ENCODE results near the gene CENPT.

CENPT gene

GRCh38 chr16:67877064-67877463, 29.6 kb upstream of the CENPT start:
- no peak overlapping the region for H3K4me3 ChIP-seq (ENCODE audit: low read depth, low read length)
- TF ChIP-seq CTCF (IDR thresholded peaks at IDR 0.05; ENCODE audit: borderline replicate concordance, insufficient read depth, low read depth, low read length) = no peak

GRCh38 chr16:67874372-67874771, 26.9 kb upstream of the CENPT start:
- H3K4me3 ChIP-seq (ENCODE audit: low read depth, low read length) = peak overlapping the region; percentile 87
- TF ChIP-seq CTCF (IDR thresholded peaks at IDR 0.05; ENCODE audit: borderline replicate concordance, insufficient read depth, low read depth, low read length) = no peak

- H3K4me3 ChIP-seq (ENCODE audit: low read depth, low read length) = peak overlapping the region; percentile 87
- TF ChIP-seq CTCF (IDR thresholded peaks at IDR 0.05; ENCODE audit: borderline replicate concordance, insufficient read depth, low read depth, low read length) = no peak
Observed at GRCh38 chr16:67873435-67874370, 26.2 kb upstream of the CENPT start.

GRCh38 chr16:67872631-67873434, 25.3 kb upstream of the CENPT start, which contains the start of gene EDC4:
EDC4 (plus strand) TSS chr16:67873052; CDS start chr16:67873262, 210 bp downstream.
- no peak for TF ChIP-seq CTCF (IDR thresholded peaks at IDR 0.05; ENCODE audit: borderline replicate concordance, insufficient read depth, low read depth, low read length)
- H3K4me3 ChIP-seq (ENCODE audit: low read depth, low read length) = peak within 1 kb of the TSS; percentile 87

- no peak overlapping the region for H3K4me3 ChIP-seq (ENCODE audit: low read depth, low read length)
- TF ChIP-seq CTCF (IDR thresholded peaks at IDR 0.05; ENCODE audit: borderline replicate concordance, insufficient read depth, low read depth, low read length) = no peak
Observed at GRCh38 chr16:67872131-67872630, 24.7 kb upstream of the CENPT start.

- TF ChIP-seq CTCF (IDR thresholded peaks at IDR 0.05; ENCODE audit: borderline replicate concordance, insufficient read depth, low read depth, low read length) = no peak
- no peak overlapping the region for H3K4me3 ChIP-seq (ENCODE audit: low read depth, low read length)
Observed at GRCh38 chr16:67871256-67871655, 23.8 kb upstream of the CENPT start.

Measured in GM12875 (cell line).